Fibroblast of lung (primary cell): ENCODE data around the gene TPSG1. TPM values are rescaled to one million over a fixed set of nuclear protein-coding genes. Genes with fewer than 3 reads are reported as not detected.

Source experiments
- DNase-seq, 2 donors: peaks; one replicate each; pipeline versions ENCODE4 v3.0.0 to v3.0.0-alpha.2; 2010; ENCODE audit warnings: low read depth in 2 of 2
- H2AFZ ChIP-seq: 2 replicates; pipeline ENCODE4 v1.5.1; 2012; ENCODE audit warnings: low read length, control low read depth, inconsistent platforms
- H3K27ac ChIP-seq: 2 replicates; pipeline ENCODE4 v1.5.1; 2011; ENCODE audit warnings: low read length, control low read depth; ENCODE audit not compliant: insufficient read depth
- H3K27me3 ChIP-seq: 2 replicates; pipeline ENCODE4 v1.5.1; 2011; ENCODE audit warnings: mild to moderate bottlenecking, low read length; ENCODE audit not compliant: control insufficient read depth, insufficient read depth
- H3K36me3 ChIP-seq: 2 replicates; pipeline ENCODE4 v1.5.1; 2011; ENCODE audit warnings: low read length; ENCODE audit not compliant: control insufficient read depth, insufficient read depth
- H3K4me1 ChIP-seq: 2 replicates; pipeline ENCODE4 v1.5.1; 2011; ENCODE audit warnings: low read length; ENCODE audit not compliant: control insufficient read depth, insufficient read depth; ENCODE audit errors: extremely low read depth
- H3K4me2 ChIP-seq: 2 replicates; pipeline ENCODE4 v1.5.1; 2011; ENCODE audit warnings: low read length, control low read depth; ENCODE audit not compliant: insufficient read depth; ENCODE audit errors: extremely low read depth
- H3K4me3 ChIP-seq, 4 experiments: fragments of 200-600 bp in 1 of 4; sonication (generic) in 1 of 4; replicated peaks in 1 of 4; 2 replicates each; pipeline ENCODE4 v1.5.1; 2011 to 2016; ENCODE audit warnings: low read length in 4 of 4, low read depth in 3 of 4, mild to moderate bottlenecking in 3 of 4, control low read depth in 2 of 4, inconsistent platforms in 1 of 4, mixed read lengths in 1 of 4; ENCODE audit not compliant: insufficient read depth in 1 of 4; ENCODE audit errors: control extremely low read depth in 1 of 4
- H3K79me2 ChIP-seq: 2 replicates; pipeline ENCODE4 v1.5.1; 2012; ENCODE audit warnings: mild to moderate bottlenecking, low read length, inconsistent platforms; ENCODE audit not compliant: control insufficient read depth, insufficient read depth
- H3K9ac ChIP-seq: 2 replicates; pipeline ENCODE4 v1.5.1; 2011; ENCODE audit warnings: mild to moderate bottlenecking, low read length, control low read depth; ENCODE audit not compliant: insufficient read depth
- H3K9me3 ChIP-seq: 2 replicates; pipeline ENCODE4 v1.5.1; 2012; ENCODE audit warnings: low read depth, low read length; ENCODE audit not compliant: control insufficient read depth, insufficient read depth
- H4K20me1 ChIP-seq: 2 replicates; pipeline ENCODE4 v1.5.1; 2011; ENCODE audit warnings: low read length; ENCODE audit not compliant: control insufficient read depth, insufficient read depth; ENCODE audit errors: extremely low read depth
- CTCF ChIP-seq, 2 donors: IDR thresholded peaks in 1 of 2; conservative IDR thresholded peaks in 1 of 2; 1 replicate in 1 of 2; 2 replicates in 1 of 2; pipeline ENCODE4 v1.5.1; 2011 to 2012; ENCODE audit warnings: low read length in 2 of 2, control low read depth in 1 of 2, inconsistent platforms in 1 of 2, low read depth in 1 of 2, mild to moderate bottlenecking in 1 of 2
- EZH2 ChIP-seq: IDR thresholded peaks from 2 replicates; pipeline ENCODE4 v1.5.1; 2012; ENCODE audit warnings: low read length, control low read depth, mild to moderate bottlenecking; ENCODE audit errors: missing control alignments
- polyA plus RNA-seq, 2 donors: library from polyadenylated mRNA; depleted of rRNA in 1 of 2; stranded (reverse) in 1 of 2; unstranded in 1 of 2; fragments of >200 nt; gene quantifications; 2 replicates each; pipeline ENCODE4 v1.2.1, GENCODE V29; 2011 to 2012; ENCODE audit warnings: missing spikeins in 1 of 2
- total RNA-seq: library from RNA; depleted of rRNA; stranded (reverse); fragments of >200 nt; gene quantifications from 2 replicates; pipeline ENCODE4 v1.2.1, GENCODE V29; 2014

TPSG1 gene
- total and polyA plus RNA-seq, 2 donors (not counting 1 experiment from before 2014, with no cell fraction given), result not detected

- no peak overlapping the region for H3K4me2 ChIP-seq
- no peak overlapping the region for H3K9ac ChIP-seq
- H2AFZ ChIP-seq, result no peak overlapping the region
- TF ChIP-seq CTCF (conservative IDR thresholded peaks at IDR 0.05 in 1 of 2, IDR thresholded peaks at IDR 0.05 in 1 of 2; ENCODE audit: low read depth in 1 of 2, low read length in 2 of 2) (no peak), EZH2 (no peak)
- H3K36me3 ChIP-seq, result no peaks in the 10 kb centered on the region
- no peak overlapping the region for H3K4me3 ChIP-seq
- no peaks in the 10 kb centered on the region for H3K27me3 ChIP-seq
- no peaks in the 10 kb centered on the region for H4K20me1 ChIP-seq
- H3K27ac ChIP-seq, result no peak overlapping the region
- H3K4me1 ChIP-seq, result no peaks in the 10 kb centered on the region
- H3K9me3 ChIP-seq, result no peaks in the 10 kb centered on the region
- H3K79me2 ChIP-seq, result no peaks in the 10 kb centered on the region
- no peak for DNase-seq
These were observed 16.0 kb downstream of the TPSG1 start for GRCh38 chr16:1209081-1209480.

GRCh38 chr16:1208239-1208830, 16.7 kb downstream of the TPSG1 start:
- no peak for TF ChIP-seq EZH2
- no peak for TF ChIP-seq CTCF (conservative IDR thresholded peaks at IDR 0.05 in 1 of 2, IDR thresholded peaks at IDR 0.05 in 1 of 2; ENCODE audit: low read depth in 1 of 2, low read length in 2 of 2)
- H3K79me2 ChIP-seq, result no peaks in the 10 kb centered on the region
- no peak for DNase-seq
- H3K36me3 ChIP-seq, result no peaks in the 10 kb centered on the region
- no peaks in the 10 kb centered on the region for H3K4me1 ChIP-seq
- H3K4me3 ChIP-seq, result no peak overlapping the region
- H3K27me3 ChIP-seq, result no peaks in the 10 kb centered on the region
- H3K9ac ChIP-seq, result no peak overlapping the region
- no peak overlapping the region for H3K27ac ChIP-seq
- H2AFZ ChIP-seq, result no peak overlapping the region
- H4K20me1 ChIP-seq, result no peaks in the 10 kb centered on the region
- no peak overlapping the region for H3K4me2 ChIP-seq
- H3K9me3 ChIP-seq, result no peaks in the 10 kb centered on the region

GRCh38 chr16:1206786-1207185, 18.3 kb downstream of the TPSG1 start:
- H3K4me3 ChIP-seq, result no peak overlapping the region
- no peaks in the 10 kb centered on the region for H3K79me2 ChIP-seq
- no peak for DNase-seq
- TF ChIP-seq CTCF (conservative IDR thresholded peaks at IDR 0.05 in 1 of 2, IDR thresholded peaks at IDR 0.05 in 1 of 2; ENCODE audit: low read depth in 1 of 2, low read length in 2 of 2) (no peak), EZH2 (no peak)
- no peak overlapping the region for H3K9ac ChIP-seq
- H4K20me1 ChIP-seq, result no peaks in the 10 kb centered on the region
- no peaks in the 10 kb centered on the region for H3K27me3 ChIP-seq
- no peak overlapping the region for H2AFZ ChIP-seq
- H3K4me2 ChIP-seq, result no peak overlapping the region
- H3K9me3 ChIP-seq, result no peaks in the 10 kb centered on the region
- H3K4me1 ChIP-seq, result no peaks in the 10 kb centered on the region
- H3K27ac ChIP-seq, result no peak overlapping the region
- no peaks in the 10 kb centered on the region for H3K36me3 ChIP-seq
